ENCODE results near the gene TP53TG5.

- TF ChIP-seq CTCF (IDR thresholded peaks at IDR 0.05; ENCODE audit: low read depth, low read length) = no peak
- no peak for TF ChIP-seq EZH2phosphoT487 (IDR thresholded peaks at IDR 0.05; ENCODE audit: low read depth)
Observed at GRCh38 chr20:45412653-45413052, 34.5 kb upstream of the TP53TG5 start.
